ENCODE data around the gene RARS2. TPM values are rescaled to one million over a fixed set of nuclear protein-coding genes. Genes with fewer than 3 reads are reported as not detected.

The RARS2 gene
- total and polyA plus RNA-seq, 9 of the 15 experiments (the other 6 are each of a cell fraction or from before 2014, with no cell fraction given), result 30.0 to 92.7 (median 43.4) TPM

- BruUV-seq (replicated peaks), result no TSS peak
- Histone ChIP-seq H3K4me1 (replicated peaks in 1 of 2; ENCODE audit: control insufficient read depth in 2 of 2, insufficient read depth in 2 of 2, low read length in 2 of 2) (no peaks in the 10 kb centered on the region), H3K27me3 (ENCODE audit: control insufficient read depth in 2 of 2, insufficient read depth in 2 of 2, low read length in 2 of 2) (no peaks in the 10 kb centered on the region), H2AFZ (ENCODE audit: low read depth, low read length) (no peak overlapping the region), H3K4me3 (no peak overlapping the region), H3K9me3 (replicated peaks; ENCODE audit: control insufficient read depth, insufficient read depth, low read depth, low read length) (no peaks in the 10 kb centered on the region), H3K9ac (ENCODE audit: insufficient read depth in 1 of 2, low read depth in 2 of 2, low read length in 2 of 2) (no peak overlapping the region), H3K4me2 (ENCODE audit: insufficient read depth, low read length) (no peak overlapping the region), H3K9me1 (ENCODE audit: control insufficient read depth, insufficient read depth, low read length) (no peaks in the 10 kb centered on the region), H3K79me2 (ENCODE audit: control insufficient read depth, insufficient read depth, low read length) (no peaks in the 10 kb centered on the region), H4K20me1 (replicated peaks; ENCODE audit: control insufficient read depth, insufficient read depth, low read length) (no peaks in the 10 kb centered on the region), H3K27ac (ENCODE audit: extremely low read depth, low read depth, low read length) (no peak overlapping the region), H3K36me3 (ENCODE audit: control insufficient read depth, insufficient read depth, low read length) (0 out of 3 replicates have a peak, but pooled peaks cover 2% of the 10 kb centered on the region)
- ATAC-seq, result no peak
- FAIRE-seq, result no peak
- TF ChIP-seq CEBPB (tag; IDR thresholded peaks at IDR 0.05) (peak; percentile 67), ILF3 (IDR thresholded peaks at IDR 0.05; ENCODE audit: borderline replicate concordance) (no peak), ZNF197 (CRISPR knock-in tag; IDR thresholded peaks at IDR 0.05; ENCODE audit: low read depth) (no peak), OTX1 (CRISPR knock-in tag; IDR thresholded peaks at IDR 0.05) (no peak)
- DNase-seq (ENCODE audit: extremely low read depth in 1 of 4, low spot score in 3 of 4), result no peak
- in situ Hi-C loops (cut with MboI), result no loop called here
- intact Hi-C loops (cut with micrococcal nuclease), result loop anchor here (10.0 kb wide), 1 partner anchor 313 kb away; no protein-coding TSS in a partner anchor
- CTCF ChIA-PET (ENCODE audit: low intra/inter-chr PET ratio), result no interaction called here
- 100% methylated on average over 3 of the region's 3 CpGs for WGBS (ENCODE audit: insufficient coverage, low coverage, missing lambda C conversion rate)
- POLR2A ChIA-PET, result interaction anchor here (0.6 kb wide), 1 partner anchor 29 kb away, joined by 4 read pairs; no protein-coding TSS in a partner anchor
Observed at GRCh38 chr6:87481931-87482330, 107.9 kb downstream of the RARS2 start.

- WGBS (ENCODE audit: insufficient coverage, low coverage, missing lambda C conversion rate), result 1% methylated on average over 15 of the region's 15 CpGs
- TF ChIP-seq ZBTB34 (CRISPR knock-in tag; IDR thresholded peaks at IDR 0.05), result no peak
- TF ChIP-seq HNRNPUL1 (IDR thresholded peaks at IDR 0.05; ENCODE audit: low read length), result no peak
- no peak for TF ChIP-seq TAF7 (tag; IDR thresholded peaks at IDR 0.05)
Observed at GRCh38 chr6:87473419-87473903, 116.3 kb downstream of the RARS2 start.

More at GRCh38 chr6:87473419-87473903, 116.3 kb downstream of the RARS2 start:
- intact Hi-C loops (cut with micrococcal nuclease), result loop anchor here (5.0 to 10.0 kb wide), 2 partner anchors 66 to 231 kb away; partner anchors contain the start of genes AKIRIN2 and CFAP206
- Histone ChIP-seq H3K4me1 (replicated peaks in 1 of 2; ENCODE audit: control insufficient read depth in 2 of 2, insufficient read depth in 2 of 2, low read length in 2 of 2) (peaks cover 5 to 9% of the 10 kb centered on the region in 2 experiments; a peak in 4 of 5 replicates), H3K79me2 (ENCODE audit: control insufficient read depth, insufficient read depth, low read length) (peaks cover 8% of the 10 kb centered on the region), H3K9ac (ENCODE audit: insufficient read depth in 1 of 2, low read depth in 2 of 2, low read length in 2 of 2) (peak overlapping the region; percentile 93 to 99), H3K4me3 (peak overlapping the region; percentile 98), H2AFZ (ENCODE audit: low read depth, low read length) (peak overlapping the region; percentile 100), H4K20me1 (replicated peaks; ENCODE audit: control insufficient read depth, insufficient read depth, low read length) (no peaks in the 10 kb centered on the region), H3K27ac (ENCODE audit: extremely low read depth, low read depth, low read length) (peak overlapping the region; percentile 100), H3K9me3 (replicated peaks; ENCODE audit: control insufficient read depth, insufficient read depth, low read depth, low read length) (no peaks in the 10 kb centered on the region), H3K9me1 (ENCODE audit: control insufficient read depth, insufficient read depth, low read length) (no peaks in the 10 kb centered on the region), H3K36me3 (ENCODE audit: control insufficient read depth, insufficient read depth, low read length) (0 out of 3 replicates have a peak, but pooled peaks cover 2% of the 10 kb centered on the region), H3K4me2 (ENCODE audit: insufficient read depth, low read length) (peak overlapping the region; percentile 100), H3K27me3 (ENCODE audit: control insufficient read depth in 2 of 2, insufficient read depth in 2 of 2, low read length in 2 of 2) (no peaks in the 10 kb centered on the region)
- in situ Hi-C loops (cut with MboI), result no loop called here
- no TSS peak for BruUV-seq (replicated peaks)
- ATAC-seq, result peak; percentile 12
- POLR2A ChIA-PET, result no interaction called here
- peak; percentile 59 for FAIRE-seq
- CTCF ChIA-PET (ENCODE audit: low intra/inter-chr PET ratio), result interaction anchor here (0.6 kb wide), 1 partner anchor 66 kb away, joined by 3 read pairs; the partner anchor contains the start of gene CFAP206
- peak in 2 of 4 experiments; percentile 14 to 29 for DNase-seq (ENCODE audit: extremely low read depth in 1 of 4, low spot score in 3 of 4)

Data from K562 (cell line).